ENCODE results near the gene ATG4B.

DNA sequence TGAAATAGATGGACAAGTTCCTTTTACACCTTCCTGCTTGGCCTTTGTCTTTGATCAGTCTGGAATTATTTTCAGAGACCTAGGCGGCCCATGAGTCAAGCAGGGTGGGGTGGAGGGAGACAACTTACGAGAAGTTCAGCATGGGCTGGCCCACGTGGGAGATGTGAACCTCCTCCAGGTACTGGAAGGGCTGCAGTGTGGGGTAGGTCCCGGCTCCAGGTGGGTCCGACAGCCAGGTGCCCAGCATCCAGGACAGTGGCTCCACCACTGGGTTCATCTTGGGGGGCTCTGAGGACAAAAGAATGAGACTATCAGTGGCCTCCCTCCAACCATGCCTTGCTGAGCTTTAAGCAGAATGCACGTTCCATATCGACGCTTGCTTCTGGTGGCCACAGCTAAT lies 31.3 kb upstream of the ATG4B start:
- TF ChIP-seq, protein P1, sequence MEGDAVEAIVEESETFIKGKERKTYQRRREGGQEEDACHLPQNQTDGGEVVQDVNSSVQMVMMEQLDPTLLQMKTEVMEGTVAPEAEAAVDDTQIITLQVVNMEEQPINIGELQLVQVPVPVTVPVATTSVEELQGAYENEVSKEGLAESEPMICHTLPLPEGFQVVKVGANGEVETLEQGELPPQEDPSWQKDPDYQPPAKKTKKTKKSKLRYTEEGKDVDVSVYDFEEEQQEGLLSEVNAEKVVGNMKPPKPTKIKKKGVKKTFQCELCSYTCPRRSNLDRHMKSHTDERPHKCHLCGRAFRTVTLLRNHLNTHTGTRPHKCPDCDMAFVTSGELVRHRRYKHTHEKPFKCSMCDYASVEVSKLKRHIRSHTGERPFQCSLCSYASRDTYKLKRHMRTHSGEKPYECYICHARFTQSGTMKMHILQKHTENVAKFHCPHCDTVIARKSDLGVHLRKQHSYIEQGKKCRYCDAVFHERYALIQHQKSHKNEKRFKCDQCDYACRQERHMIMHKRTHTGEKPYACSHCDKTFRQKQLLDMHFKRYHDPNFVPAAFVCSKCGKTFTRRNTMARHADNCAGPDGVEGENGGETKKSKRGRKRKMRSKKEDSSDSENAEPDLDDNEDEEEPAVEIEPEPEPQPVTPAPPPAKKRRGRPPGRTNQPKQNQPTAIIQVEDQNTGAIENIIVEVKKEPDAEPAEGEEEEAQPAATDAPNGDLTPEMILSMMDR (IDR thresholded peaks at IDR 0.05) = no peak
- TF ChIP-seq POLR2A (IDR thresholded peaks at IDR 0.05) (no peak), EP300 (IDR thresholded peaks at IDR 0.05) (no peak)

All from ovary (tissue), 3 donors.